ENCODE measurements around the gene CXCR6.

- TF ChIP-seq, protein P1, sequence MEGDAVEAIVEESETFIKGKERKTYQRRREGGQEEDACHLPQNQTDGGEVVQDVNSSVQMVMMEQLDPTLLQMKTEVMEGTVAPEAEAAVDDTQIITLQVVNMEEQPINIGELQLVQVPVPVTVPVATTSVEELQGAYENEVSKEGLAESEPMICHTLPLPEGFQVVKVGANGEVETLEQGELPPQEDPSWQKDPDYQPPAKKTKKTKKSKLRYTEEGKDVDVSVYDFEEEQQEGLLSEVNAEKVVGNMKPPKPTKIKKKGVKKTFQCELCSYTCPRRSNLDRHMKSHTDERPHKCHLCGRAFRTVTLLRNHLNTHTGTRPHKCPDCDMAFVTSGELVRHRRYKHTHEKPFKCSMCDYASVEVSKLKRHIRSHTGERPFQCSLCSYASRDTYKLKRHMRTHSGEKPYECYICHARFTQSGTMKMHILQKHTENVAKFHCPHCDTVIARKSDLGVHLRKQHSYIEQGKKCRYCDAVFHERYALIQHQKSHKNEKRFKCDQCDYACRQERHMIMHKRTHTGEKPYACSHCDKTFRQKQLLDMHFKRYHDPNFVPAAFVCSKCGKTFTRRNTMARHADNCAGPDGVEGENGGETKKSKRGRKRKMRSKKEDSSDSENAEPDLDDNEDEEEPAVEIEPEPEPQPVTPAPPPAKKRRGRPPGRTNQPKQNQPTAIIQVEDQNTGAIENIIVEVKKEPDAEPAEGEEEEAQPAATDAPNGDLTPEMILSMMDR (IDR thresholded peaks at IDR 0.05): no peak
- no peak for TF ChIP-seq POLR2A (IDR thresholded peaks at IDR 0.05)
These were observed 44.4 kb downstream of the CXCR6 start for GRCh38 chr3:45987368-45988291.

Measured in Peyer's patch (tissue), 4 donors.